HG03159 (cell line): Measurements from ENCODE around the gene GDPD5.

Experiments
- ATAC-seq: cut with Tn5 transposase; IDR thresholded peaks from one replicate; pipeline ENCODE4 v1.9.1; 2021; ENCODE audit warnings: mild to moderate bottlenecking, moderate library complexity; ENCODE audit not compliant: unreplicated experiment

Gene GDPD5

DNA sequence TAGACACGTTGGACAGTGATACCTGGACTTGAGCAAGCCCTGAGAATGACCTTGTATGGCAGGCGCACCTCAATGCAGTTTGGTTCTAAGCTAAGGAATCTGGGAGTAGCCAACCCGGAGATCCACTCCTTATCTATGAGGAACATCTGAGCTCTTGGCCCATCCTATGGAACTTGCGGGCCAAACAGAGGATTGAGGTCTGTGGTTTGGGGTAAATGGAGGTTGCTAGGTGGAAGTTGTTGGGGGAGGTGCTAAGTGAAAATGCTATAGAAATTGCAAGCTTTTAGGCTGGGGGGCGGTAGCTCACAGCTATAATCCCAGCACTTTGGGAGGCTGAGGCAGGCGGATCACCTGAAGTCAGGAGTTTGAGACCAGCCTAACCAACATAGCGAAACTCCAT lies 8.9 kb downstream of the GDPD5 start:
- no peak for ATAC-seq

- no peak for ATAC-seq
Observed at GRCh38 chr11:75516140-75516539, 9.6 kb downstream of the GDPD5 start.

DNA sequence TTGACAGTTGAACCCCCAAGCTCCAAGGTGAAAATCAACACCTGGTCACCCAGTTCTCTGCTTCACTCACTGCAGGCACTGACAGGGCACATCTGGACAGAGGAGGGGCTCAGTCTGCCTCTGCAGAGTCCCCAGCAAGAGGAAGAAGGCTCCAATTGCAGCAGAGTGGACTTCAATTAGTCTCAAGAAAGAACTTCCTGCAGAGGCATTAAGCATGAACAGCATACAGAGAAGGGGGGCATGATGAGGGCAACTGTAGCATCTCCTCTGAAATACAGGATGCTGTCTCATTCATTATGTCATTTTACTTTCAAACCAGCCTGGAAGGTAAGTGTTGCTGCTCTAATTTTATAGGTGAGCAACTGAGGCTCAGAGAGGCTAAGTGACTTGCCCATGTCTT lies 11.1 kb downstream of the GDPD5 start:
- ATAC-seq: no peak

GRCh38 chr11:75513250-75513649 lies 12.5 kb downstream of the GDPD5 start:
- no peak for ATAC-seq

DNA sequence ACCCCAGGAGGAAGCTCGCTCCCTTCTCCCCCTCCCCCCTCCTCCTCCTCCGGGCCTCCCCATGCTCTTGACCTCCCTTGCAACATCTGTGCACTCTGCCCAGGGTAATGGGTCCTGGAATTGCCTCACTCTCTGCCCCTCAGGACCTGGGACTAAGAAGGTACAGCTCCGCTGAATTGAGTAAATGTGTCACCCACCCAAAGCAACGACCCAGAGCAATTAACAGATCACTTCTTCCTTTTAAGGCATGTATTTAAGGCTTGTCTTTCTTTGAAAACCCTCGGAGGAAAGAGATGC lies 15.1 kb downstream of the GDPD5 start:
- no peak for ATAC-seq

DNA sequence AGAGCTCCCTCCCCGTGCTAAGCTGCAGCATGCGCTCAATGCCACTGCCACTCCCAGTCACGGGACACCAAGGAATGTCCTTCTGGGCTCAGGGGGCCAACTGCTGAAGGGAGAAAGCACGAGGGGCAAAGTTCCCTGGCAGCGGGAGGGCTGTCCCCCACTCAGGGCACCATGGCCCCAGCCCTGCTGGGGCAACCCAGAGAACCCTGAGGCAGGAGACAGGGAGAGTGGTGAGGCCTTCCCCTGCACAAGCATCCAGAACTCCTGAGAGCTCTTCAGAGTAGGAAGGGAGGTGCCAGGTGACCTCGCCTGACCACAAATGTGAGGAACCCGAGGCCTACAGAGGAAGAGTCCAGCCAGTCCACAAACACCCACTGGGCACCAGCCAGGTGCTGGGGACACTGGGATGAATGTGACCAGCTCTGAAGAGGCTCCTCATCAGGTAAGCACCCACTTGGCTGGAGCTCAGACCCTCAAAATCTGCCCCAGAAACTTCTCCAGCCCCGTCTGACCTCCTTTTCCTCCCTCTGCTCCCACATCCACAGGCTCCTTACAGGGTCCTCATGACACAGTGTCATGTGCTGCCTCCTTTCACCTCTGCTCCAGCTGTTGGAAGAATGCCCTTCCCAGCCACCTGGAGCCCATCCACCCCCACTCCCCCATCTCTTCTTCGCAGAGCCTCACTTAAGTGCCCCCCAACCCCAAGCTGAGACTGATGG lies 15.6 kb downstream of the GDPD5 start:
- ATAC-seq: no peak

- no peak for ATAC-seq
Observed at GRCh38 chr11:75509020-75509720, 16.6 kb downstream of the GDPD5 start.

- no peak for ATAC-seq
Observed at GRCh38 chr11:75508051-75508561, 17.6 kb downstream of the GDPD5 start.

DNA sequence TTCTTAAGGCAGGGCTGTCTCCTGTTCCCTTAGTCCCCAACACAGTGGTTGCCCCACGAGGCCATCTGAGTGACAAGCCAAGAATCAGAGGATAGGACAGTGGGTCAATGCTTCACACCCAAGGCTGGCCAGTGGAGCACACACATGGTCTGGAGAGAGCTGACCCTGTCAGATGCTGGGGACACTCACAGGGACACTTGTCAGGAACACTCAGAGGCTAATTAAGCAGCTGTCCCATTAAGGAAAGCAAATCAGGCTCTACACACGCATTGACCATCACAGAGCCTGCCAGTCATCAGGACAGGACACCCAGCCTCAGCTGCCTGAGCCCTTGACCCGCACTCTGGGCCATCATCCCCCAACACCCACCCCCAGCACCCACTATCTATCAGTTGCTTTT lies 18.2 kb downstream of the GDPD5 start:
- no peak for ATAC-seq

DNA sequence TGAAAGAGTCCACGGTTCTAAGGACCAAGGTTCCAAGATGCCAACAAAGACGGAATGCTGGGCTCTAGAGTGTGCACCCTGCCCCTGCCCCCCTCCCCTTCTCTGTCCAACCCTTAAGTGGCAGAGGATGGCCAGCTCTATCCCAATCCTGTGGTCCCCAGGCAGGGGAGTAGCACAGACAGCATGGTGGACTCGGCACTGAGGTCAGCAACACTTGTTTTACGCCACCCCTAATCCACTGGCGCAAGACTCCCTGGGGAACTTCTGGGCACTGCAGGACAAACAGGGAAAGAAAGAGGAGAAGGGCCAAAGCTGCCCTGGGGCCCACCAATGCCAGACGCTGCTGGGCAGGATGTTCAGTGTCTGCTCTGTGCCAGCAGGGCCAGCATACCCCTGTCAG lies 18.9 kb downstream of the GDPD5 start:
- ATAC-seq: no peak

- no peak for ATAC-seq
Observed at GRCh38 chr11:75505916-75506692, 19.6 kb downstream of the GDPD5 start.

DNA sequence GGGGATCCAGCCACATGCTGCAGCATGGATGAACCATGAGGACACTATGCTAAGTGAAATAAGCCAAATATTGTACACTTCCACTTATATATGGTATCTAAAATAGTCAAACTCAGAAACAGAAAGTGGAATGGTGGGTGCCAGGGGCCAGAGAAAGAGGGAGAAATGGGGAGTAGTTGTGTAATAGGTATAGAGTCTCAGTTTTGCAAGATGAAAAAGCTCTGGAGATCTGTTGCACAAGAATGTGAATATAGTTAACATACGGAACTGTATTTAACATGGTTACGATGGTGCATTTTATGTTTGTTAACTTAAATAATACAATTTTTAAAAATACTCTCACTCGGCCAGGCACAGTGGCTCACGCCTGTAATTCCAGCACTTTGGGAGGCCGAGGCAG lies 21.2 kb downstream of the GDPD5 start:
- no peak for ATAC-seq

DNA sequence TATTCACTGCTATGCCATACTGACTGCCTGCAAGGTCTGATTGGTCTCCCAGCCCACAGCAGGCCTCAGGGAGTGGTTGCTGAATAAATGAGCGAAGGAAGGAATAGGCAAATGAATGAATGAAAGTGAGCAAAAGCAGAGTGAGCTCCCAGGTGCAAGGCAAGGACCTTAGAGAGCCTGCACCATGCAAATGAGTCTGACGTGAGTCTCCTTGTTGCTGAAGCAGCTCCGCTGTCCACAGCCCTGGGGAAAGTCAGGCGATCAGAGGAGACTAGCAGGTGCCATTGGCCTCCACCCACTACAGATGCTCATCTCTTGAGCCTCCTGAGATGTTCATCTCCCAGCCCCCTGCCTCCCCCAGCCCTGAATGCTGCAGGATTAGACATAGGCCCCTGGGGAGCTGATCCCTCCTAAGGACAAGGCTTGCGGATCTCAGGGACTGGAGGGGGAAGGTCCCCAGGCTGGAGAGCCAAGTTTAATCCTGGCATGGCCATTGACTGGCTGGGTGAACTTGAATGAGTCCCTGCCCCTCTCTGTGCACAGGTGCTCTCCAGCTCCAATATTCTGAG lies 22.1 kb downstream of the GDPD5 start:
- no peak for ATAC-seq

DNA sequence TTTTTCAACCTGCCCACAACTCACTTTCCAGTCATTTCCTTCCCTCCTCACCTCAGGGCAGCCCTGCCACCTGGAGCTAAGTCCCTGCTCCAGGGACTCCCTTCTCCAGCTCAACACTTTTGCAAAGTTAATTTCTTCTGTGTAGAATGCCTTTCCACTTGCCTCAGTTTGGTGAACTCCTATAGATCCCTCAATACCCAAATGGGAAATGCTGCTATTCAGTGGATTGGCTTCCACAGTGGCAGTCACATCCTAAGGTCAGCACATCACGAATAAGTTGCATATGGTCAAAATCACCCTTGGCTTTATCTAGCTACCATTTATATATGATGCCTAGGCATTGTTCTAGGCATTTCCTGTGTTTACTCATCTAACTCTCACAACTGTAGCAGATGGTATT lies 23.6 kb downstream of the GDPD5 start:
- ATAC-seq: no peak

- no peak for ATAC-seq
Observed at GRCh38 chr11:75500742-75501141, 25.0 kb downstream of the GDPD5 start.

GRCh38 chr11:75499423-75500190 lies 26.1 kb downstream of the GDPD5 start:
- ATAC-seq: no peak

DNA sequence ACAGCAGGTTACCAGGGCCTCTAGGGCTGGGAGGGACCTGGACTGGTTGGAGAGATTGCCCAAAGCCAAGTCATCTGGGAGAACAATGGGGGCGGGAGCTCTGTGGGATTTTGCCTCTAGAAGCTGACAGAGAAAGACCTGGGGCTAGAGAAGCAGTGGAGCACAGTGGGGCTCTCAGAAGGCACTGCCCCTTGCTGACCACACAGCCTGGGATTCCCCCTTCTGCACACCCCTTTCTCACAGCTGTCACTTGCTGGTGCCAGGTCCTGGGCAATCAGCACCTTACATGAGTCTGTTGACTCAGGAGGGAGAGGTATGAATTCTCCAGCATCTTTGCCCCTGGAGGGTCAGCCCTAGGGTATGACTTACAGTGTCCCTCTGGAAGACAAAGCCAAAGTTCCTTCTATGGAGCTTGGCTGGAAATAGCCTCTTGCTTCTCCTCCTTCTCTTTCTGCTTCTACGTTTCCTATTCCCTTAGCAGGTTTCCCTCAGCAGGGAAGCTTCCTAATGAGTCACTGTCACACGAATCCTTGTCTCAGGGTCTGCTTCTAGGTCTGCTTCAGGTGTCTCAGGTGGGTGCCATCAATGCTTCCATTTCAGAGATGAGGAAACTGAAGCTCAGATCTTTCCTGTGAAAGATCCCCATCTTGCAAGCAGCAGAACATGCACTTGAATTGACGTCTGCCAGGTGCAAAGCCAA lies 27.0 kb downstream of the GDPD5 start:
- no peak for ATAC-seq

DNA sequence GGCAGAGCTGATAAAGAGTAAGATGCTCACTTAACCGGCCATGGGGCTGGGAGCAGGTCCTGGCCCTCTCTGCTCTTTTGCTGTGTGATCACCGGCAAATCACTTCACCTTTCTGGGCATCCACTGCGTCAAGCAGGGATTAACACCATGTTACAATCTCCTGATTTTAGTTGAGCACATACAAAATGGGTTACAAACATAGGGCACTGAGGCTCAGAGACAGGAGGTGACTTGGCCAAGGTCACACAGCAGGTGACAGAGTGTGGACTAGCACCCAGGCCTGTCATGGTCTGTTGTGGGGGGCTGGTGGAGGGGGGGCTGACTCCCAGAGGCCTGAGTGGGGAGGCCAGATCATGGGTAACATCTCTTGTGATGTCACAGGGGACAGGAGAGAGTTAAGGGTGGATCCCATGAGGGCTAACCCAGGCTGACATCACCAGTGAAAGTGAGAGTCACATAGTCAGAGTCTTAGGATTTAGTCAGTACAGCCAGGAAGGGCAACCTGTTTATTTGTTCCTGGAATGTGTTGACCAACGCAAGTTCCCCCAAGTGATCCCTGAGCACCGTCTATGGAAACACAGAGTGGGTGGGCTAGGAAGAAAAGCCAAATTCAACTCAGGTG lies 27.8 kb downstream of the GDPD5 start:
- no peak for ATAC-seq

DNA sequence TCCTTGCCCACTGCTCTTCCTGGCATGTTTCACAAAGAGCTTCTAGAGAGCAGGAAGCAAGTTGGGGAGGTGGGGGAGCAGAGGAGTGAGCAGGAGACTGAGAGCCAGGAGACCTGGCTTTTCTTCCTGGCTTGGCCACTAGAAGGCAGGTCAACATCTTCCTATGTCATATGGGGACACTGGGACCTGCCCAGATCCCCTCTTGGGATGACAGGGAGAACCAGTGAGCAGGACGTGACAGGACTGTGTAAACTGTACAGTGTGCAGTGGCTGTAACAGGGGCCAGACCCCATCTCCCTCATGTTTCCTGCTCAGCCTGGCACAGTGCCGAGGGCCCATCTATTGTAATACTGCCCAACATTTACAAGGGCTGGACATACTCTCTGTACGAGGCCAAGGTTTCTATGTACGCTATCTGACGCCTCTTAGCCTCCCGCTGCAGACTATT lies 29.4 kb downstream of the GDPD5 start:
- ATAC-seq: no peak
